Neuron (in vitro differentiated cells): ENCODE data around the gene ZBTB4.
"Not testable (repeated sequence)": the region's sequence is repeated elsewhere in the genome, so short reads cannot be mapped to it uniquely, and the experiment has no call there.

Source experiments
- H2AFZ ChIP-seq: one replicate; pipeline ENCODE4 v1.6.1; 2013; ENCODE audit warnings: low read depth, mild to moderate bottlenecking, inconsistent platforms, low read length, moderate library complexity
- H3K27me3 ChIP-seq: one replicate; pipeline ENCODE4 v1.6.1; 2013; ENCODE audit warnings: low read length; ENCODE audit not compliant: insufficient read depth
- H3K36me3 ChIP-seq: one replicate; pipeline ENCODE4 v1.6.1; 2013; ENCODE audit warnings: low read length; ENCODE audit not compliant: insufficient read depth
- H3K4me1 ChIP-seq: one replicate; pipeline ENCODE4 v1.6.1; 2013; ENCODE audit warnings: low read length; ENCODE audit not compliant: insufficient read depth
- H3K4me3 ChIP-seq: 2 replicates; pipeline ENCODE4 v1.5.1; 2013; ENCODE audit warnings: mild to moderate bottlenecking, low read length, moderate library complexity
- H3K9me3 ChIP-seq: one replicate; pipeline ENCODE4 v1.6.1; 2013; ENCODE audit warnings: low read length

The ZBTB4 gene

GRCh38 chr17:7470457-7470973, 8.9 kb downstream of the ZBTB4 start:
- H3K4me1 ChIP-seq, result peaks cover 16% of the 10 kb centered on the region
- not testable (repeated sequence) for H3K9me3 ChIP-seq, H3K36me3 ChIP-seq, H3K27me3 ChIP-seq, H3K4me3 ChIP-seq, H2AFZ ChIP-seq

GRCh38 chr17:7469843-7470242, 9.6 kb downstream of the ZBTB4 start:
- H3K4me3 ChIP-seq, H3K36me3 ChIP-seq, H2AFZ ChIP-seq, H3K27me3 ChIP-seq, H3K9me3 ChIP-seq: not testable (repeated sequence)
- peaks cover 16% of the 10 kb centered on the region for H3K4me1 ChIP-seq

- Histone ChIP-seq H3K9me3 (no peaks in the 10 kb centered on the region), H3K27me3 (no peaks in the 10 kb centered on the region), H2AFZ (no peak overlapping the region), H3K36me3 (peaks cover 7% of the 10 kb centered on the region), H3K4me1 (peaks cover 16% of the 10 kb centered on the region), H3K4me3 (no peak overlapping the region)
Observed at GRCh38 chr17:7468804-7469389, 10.5 kb downstream of the ZBTB4 start.

GRCh38 chr17:7468290-7468689, 11.1 kb downstream of the ZBTB4 start:
- no peaks in the 10 kb centered on the region for H3K27me3 ChIP-seq
- no peaks in the 10 kb centered on the region for H3K9me3 ChIP-seq
- peaks cover 16% of the 10 kb centered on the region for H3K4me1 ChIP-seq
- no peak overlapping the region for H3K4me3 ChIP-seq
- H2AFZ ChIP-seq, result no peak overlapping the region
- H3K36me3 ChIP-seq, result peaks cover 12% of the 10 kb centered on the region

- H3K4me1 ChIP-seq, result peaks cover 16% of the 10 kb centered on the region
- peaks cover 16% of the 10 kb centered on the region for H3K36me3 ChIP-seq
- no peak overlapping the region for H3K4me3 ChIP-seq
- H2AFZ ChIP-seq, result no peak overlapping the region
- H3K27me3 ChIP-seq, result no peaks in the 10 kb centered on the region
- no peaks in the 10 kb centered on the region for H3K9me3 ChIP-seq
Observed at GRCh38 chr17:7467498-7467897, 11.9 kb downstream of the ZBTB4 start.

GRCh38 chr17:7466639-7467341, 12.6 kb downstream of the ZBTB4 start:
- no peak overlapping the region for H2AFZ ChIP-seq
- peaks cover 16% of the 10 kb centered on the region for H3K4me1 ChIP-seq
- H3K4me3 ChIP-seq, result no peak overlapping the region
- H3K36me3 ChIP-seq, result peaks cover 22% of the 10 kb centered on the region
- H3K27me3 ChIP-seq, result no peaks in the 10 kb centered on the region
- no peaks in the 10 kb centered on the region for H3K9me3 ChIP-seq

GRCh38 chr17:7466318-7466638, 13.2 kb downstream of the ZBTB4 start:
- Histone ChIP-seq H3K4me3 (no peak overlapping the region), H3K4me1 (peaks cover 16% of the 10 kb centered on the region), H3K36me3 (peaks cover 22% of the 10 kb centered on the region), H3K9me3 (no peaks in the 10 kb centered on the region), H3K27me3 (no peaks in the 10 kb centered on the region), H2AFZ (no peak overlapping the region)

GRCh38 chr17:7465597-7466275, 13.7 kb downstream of the ZBTB4 start:
- no peaks in the 10 kb centered on the region for H3K27me3 ChIP-seq
- H2AFZ ChIP-seq, result no peak overlapping the region
- no peak overlapping the region for H3K4me3 ChIP-seq
- peaks cover 16% of the 10 kb centered on the region for H3K4me1 ChIP-seq
- H3K9me3 ChIP-seq, result no peaks in the 10 kb centered on the region
- peaks cover 22% of the 10 kb centered on the region for H3K36me3 ChIP-seq

- Histone ChIP-seq H2AFZ (no peak overlapping the region), H3K27me3 (no peaks in the 10 kb centered on the region), H3K4me3 (no peak overlapping the region), H3K9me3 (no peaks in the 10 kb centered on the region), H3K4me1 (peaks cover 16% of the 10 kb centered on the region), H3K36me3 (peaks cover 22% of the 10 kb centered on the region)
Observed at GRCh38 chr17:7464081-7464480, 15.3 kb downstream of the ZBTB4 start.

GRCh38 chr17:7463372-7463846, 16.0 kb downstream of the ZBTB4 start:
- H3K4me1 ChIP-seq, result peaks cover 15% of the 10 kb centered on the region
- H3K27me3 ChIP-seq, result no peaks in the 10 kb centered on the region
- H2AFZ ChIP-seq, result no peak overlapping the region
- H3K4me3 ChIP-seq, result no peak overlapping the region
- no peaks in the 10 kb centered on the region for H3K9me3 ChIP-seq
- peaks cover 22% of the 10 kb centered on the region for H3K36me3 ChIP-seq

GRCh38 chr17:7462474-7463371, 16.7 kb downstream of the ZBTB4 start:
- Histone ChIP-seq H3K9me3 (no peaks in the 10 kb centered on the region), H2AFZ (no peak overlapping the region), H3K36me3 (peaks cover 22% of the 10 kb centered on the region), H3K4me1 (peaks cover 10% of the 10 kb centered on the region), H3K4me3 (no peak overlapping the region), H3K27me3 (no peaks in the 10 kb centered on the region)

GRCh38 chr17:7460850-7461660, 18.4 kb downstream of the ZBTB4 start:
- H2AFZ ChIP-seq, result no peak overlapping the region
- no peaks in the 10 kb centered on the region for H3K4me1 ChIP-seq
- no peaks in the 10 kb centered on the region for H3K27me3 ChIP-seq
- H3K9me3 ChIP-seq, result no peaks in the 10 kb centered on the region
- H3K36me3 ChIP-seq, result peaks cover 17% of the 10 kb centered on the region
- H3K4me3 ChIP-seq, result no peak overlapping the region
